Measurements from ENCODE around the gene PTPN18.

- TF ChIP-seq POLR2A (IDR thresholded peaks at IDR 0.05) = no peak
- TF ChIP-seq, protein P1, sequence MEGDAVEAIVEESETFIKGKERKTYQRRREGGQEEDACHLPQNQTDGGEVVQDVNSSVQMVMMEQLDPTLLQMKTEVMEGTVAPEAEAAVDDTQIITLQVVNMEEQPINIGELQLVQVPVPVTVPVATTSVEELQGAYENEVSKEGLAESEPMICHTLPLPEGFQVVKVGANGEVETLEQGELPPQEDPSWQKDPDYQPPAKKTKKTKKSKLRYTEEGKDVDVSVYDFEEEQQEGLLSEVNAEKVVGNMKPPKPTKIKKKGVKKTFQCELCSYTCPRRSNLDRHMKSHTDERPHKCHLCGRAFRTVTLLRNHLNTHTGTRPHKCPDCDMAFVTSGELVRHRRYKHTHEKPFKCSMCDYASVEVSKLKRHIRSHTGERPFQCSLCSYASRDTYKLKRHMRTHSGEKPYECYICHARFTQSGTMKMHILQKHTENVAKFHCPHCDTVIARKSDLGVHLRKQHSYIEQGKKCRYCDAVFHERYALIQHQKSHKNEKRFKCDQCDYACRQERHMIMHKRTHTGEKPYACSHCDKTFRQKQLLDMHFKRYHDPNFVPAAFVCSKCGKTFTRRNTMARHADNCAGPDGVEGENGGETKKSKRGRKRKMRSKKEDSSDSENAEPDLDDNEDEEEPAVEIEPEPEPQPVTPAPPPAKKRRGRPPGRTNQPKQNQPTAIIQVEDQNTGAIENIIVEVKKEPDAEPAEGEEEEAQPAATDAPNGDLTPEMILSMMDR (IDR thresholded peaks at IDR 0.05) = no peak
These were observed 17.0 kb upstream of the PTPN18 start for GRCh38 chr2:130338793-130339345.
